ENCODE results near the gene SYNDIG1L. TPM values are rescaled to one million over a fixed set of nuclear protein-coding genes. Genes with fewer than 3 reads are reported as not detected.

Gene SYNDIG1L
- total and polyA plus RNA-seq, 3 donors from 2014 or later, result 0.16 to 0.25 (median 0.21) TPM

GRCh38 chr14:74357585-74357984 lies 68.4 kb downstream of the SYNDIG1L start:
- WGBS, 2 donors, result 92 to 95% methylated on average over 15 to 19 of the region's 19 CpGs

GRCh38 chr14:74356892-74357575 lies 69.0 kb downstream of the SYNDIG1L start:
- H3K27ac ChIP-seq, result no peak overlapping the region
- TF ChIP-seq POLR2A (IDR thresholded peaks at IDR 0.05), result no peak
- TF ChIP-seq CTCF (IDR thresholded peaks at IDR 0.05), result no peak
- intact Hi-C loops (cut with DNase I; ENCODE audit: low total_unique reads), result no loop called here
- H3K36me3 ChIP-seq (ENCODE audit: low read depth, missing control alignments), result no peaks in the 10 kb centered on the region
- DNase-seq, result no peak
- H3K4me3 ChIP-seq, result no peak overlapping the region
- no peaks in the 10 kb centered on the region for H3K27me3 ChIP-seq
- no peaks in the 10 kb centered on the region for H3K9me3 ChIP-seq
- H3K4me1 ChIP-seq, result no peaks in the 10 kb centered on the region
- 91 to 93% methylated on average over 23 to 32 of the region's 32 CpGs for WGBS, 2 donors

More at GRCh38 chr14:74357585-74357984, 68.4 kb downstream of the SYNDIG1L start:
- H3K27ac ChIP-seq, result no peak overlapping the region
- no peak overlapping the region for H3K4me3 ChIP-seq
- H3K4me1 ChIP-seq, result no peaks in the 10 kb centered on the region
- DNase-seq, result no peak
- TF ChIP-seq CTCF (IDR thresholded peaks at IDR 0.05), result no peak
- TF ChIP-seq POLR2A (IDR thresholded peaks at IDR 0.05), result no peak
- no peaks in the 10 kb centered on the region for H3K9me3 ChIP-seq
- H3K36me3 ChIP-seq (ENCODE audit: low read depth, missing control alignments), result no peaks in the 10 kb centered on the region
- no peaks in the 10 kb centered on the region for H3K27me3 ChIP-seq
- intact Hi-C loops (cut with DNase I; ENCODE audit: low total_unique reads), result no loop called here

Other genes with a start within 250 kb of the SYNDIG1L start
- gene VSX2, start 186.8 kb downstream of the SYNDIG1L start, total RNA-seq, result under 1 TPM; 0.16 to 0.37 TPM
- gene VSX2, start 186.8 kb downstream of the SYNDIG1L start, polyA plus RNA-seq (ENCODE audit: insufficient read depth, low read depth, low replicate concordance), result 0.55 TPM
- 10 to 100 TPM; 86.7 to 89.4 TPM for gene ABCD4, start 123.3 kb downstream of the SYNDIG1L start, total RNA-seq
- gene ABCD4, start 123.3 kb downstream of the SYNDIG1L start, polyA plus RNA-seq (ENCODE audit: insufficient read depth, low read depth, low replicate concordance), result 53.8 TPM
- gene VRTN, start 77.7 kb downstream of the SYNDIG1L start, total RNA-seq, result 1 to 10 TPM in 1 of 2 donors, under 1 TPM in 1; 0.47 to 1.6 TPM
- gene VRTN, start 77.7 kb downstream of the SYNDIG1L start, polyA plus RNA-seq (ENCODE audit: insufficient read depth, low read depth, low replicate concordance), result 3.5 TPM
- 100 to 1,000 TPM; 393 to 628 TPM for gene NPC2, start 67.1 kb upstream of the SYNDIG1L start, total RNA-seq
- 291 TPM for gene NPC2, start 67.1 kb upstream of the SYNDIG1L start, polyA plus RNA-seq (ENCODE audit: insufficient read depth, low read depth, low replicate concordance)
- gene ISCA2, start 67.6 kb upstream of the SYNDIG1L start, total RNA-seq, result 10 to 100 TPM; 22.5 to 27.6 TPM
- gene ISCA2, start 67.6 kb upstream of the SYNDIG1L start, polyA plus RNA-seq (ENCODE audit: insufficient read depth, low read depth, low replicate concordance), result 30.3 TPM
- 10 to 100 TPM; 19.6 to 45.3 TPM for gene LTBP2, start 186.0 kb upstream of the SYNDIG1L start, total RNA-seq
- 23.3 TPM for gene LTBP2, start 186.0 kb upstream of the SYNDIG1L start, polyA plus RNA-seq (ENCODE audit: insufficient read depth, low read depth, low replicate concordance)

Measured in testis (tissue), 3 donors.